SKM-1 (cell line): Measurements from ENCODE around the gene DNAJC24.

Experiments used
- DNase-seq: peaks from one replicate; lab custom pipeline; 2025; ENCODE audit not compliant: unreplicated experiment; lab: John Stamatoyannopoulos, UW

The DNAJC24 gene

GRCh38 chr11:31414338-31414737, 44.7 kb downstream of the DNAJC24 start:
- DNase-seq = no peak

- no peak for DNase-seq
Observed at GRCh38 chr11:31415435-31415834, 45.8 kb downstream of the DNAJC24 start.

GRCh38 chr11:31417357-31417756, 47.7 kb downstream of the DNAJC24 start:
- no peak for DNase-seq

DNA sequence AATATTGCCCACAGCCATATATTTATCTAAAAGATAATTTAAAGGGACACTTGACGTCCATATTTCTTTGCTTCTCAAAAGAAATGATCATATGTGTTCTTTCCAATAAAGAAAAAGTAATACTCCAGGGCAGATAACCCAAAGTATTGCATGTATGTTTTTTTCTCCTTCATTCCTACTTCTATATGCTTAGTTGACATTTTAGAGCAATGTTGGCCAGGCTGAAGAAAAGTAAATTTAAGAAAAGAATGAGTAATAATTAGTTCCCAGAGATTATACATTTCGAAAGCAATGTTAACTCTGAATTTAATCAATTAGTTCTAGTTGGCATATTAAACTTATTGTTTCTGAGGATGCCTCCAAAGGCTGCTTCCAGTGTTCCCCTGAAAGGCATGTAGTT, 48.2 kb downstream of the DNAJC24 start:
- no peak for DNase-seq

DNA sequence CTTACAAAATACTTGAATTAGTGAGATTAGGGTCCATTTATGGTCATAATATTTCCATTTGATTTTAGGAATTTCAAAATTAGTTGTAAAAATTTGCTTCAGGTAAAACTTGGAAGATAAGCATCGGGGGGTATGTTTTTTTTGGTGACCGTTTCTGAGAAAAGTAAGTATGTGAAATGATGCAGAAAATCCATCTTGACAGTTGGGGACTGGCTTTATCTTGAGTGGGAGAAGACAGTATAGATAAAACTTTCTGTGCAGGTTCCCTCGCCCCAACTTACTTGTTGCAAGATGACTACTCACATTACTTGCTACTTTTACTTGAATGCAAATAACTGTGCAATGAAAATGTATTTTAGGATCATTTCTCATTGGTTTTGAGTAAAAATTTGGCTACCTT, 49.5 kb downstream of the DNAJC24 start:
- DNase-seq = no peak

- DNase-seq = no peak
Observed at GRCh38 chr11:31419669-31420068, 50.0 kb downstream of the DNAJC24 start.

- no peak for DNase-seq
Observed at GRCh38 chr11:31421820-31422219, 52.2 kb downstream of the DNAJC24 start.

GRCh38 chr11:31422703-31423102, 53.0 kb downstream of the DNAJC24 start:
- no peak for DNase-seq

DNA sequence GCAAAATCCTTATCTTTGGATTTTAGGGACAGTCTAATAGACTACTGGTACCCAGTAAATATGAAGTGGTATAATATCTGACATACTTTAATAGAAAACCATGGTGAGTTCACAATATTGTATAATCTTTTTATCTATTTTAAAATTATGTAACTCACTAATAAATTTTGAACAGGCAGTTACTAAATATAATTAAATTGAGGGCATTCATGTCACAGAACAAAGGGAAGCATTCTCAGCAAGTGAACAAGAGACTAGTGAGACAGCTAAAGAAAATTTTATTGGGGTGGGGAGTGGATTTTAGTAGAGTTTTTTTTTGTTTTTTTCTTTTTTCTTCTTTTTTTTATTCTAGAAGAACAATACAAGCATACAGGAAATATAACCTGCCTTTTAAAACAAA, 55.0 kb downstream of the DNAJC24 start:
- no peak for DNase-seq

GRCh38 chr11:31433851-31434250, 64.2 kb downstream of the DNAJC24 start:
- DNase-seq = no peak

DNA sequence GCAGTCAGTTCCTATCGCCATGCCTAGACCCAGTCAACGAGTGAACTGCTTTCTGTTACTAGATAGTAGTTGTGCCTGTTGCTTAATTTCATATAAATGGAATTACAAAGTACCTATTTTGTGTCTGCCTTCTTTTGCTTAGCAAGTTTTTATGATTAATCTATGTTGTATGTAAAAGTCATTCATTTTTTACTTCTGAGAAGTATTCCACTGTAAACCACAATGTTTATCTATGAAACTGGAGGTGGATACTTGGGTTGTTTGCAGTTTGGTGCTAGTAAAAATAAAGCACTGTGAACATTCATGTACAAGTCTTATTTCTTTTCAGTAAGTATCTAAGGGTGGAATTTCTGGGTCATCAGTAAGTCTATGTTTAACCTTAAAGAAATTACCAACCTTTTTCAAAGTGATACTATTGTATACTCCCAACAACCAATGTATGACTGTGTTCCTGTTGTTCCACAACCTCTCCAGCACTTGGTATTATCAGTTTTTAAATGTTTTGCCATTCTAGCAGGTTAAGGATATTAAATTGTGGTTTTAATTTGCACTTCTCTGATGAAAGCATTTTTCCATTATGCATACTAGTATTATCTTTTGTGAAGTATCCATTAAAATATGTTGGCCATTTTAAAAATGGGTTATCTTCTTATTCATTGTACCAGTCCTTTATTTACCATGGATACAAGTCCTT, 68.2 kb downstream of the DNAJC24 start:
- no peak for DNase-seq

DNA sequence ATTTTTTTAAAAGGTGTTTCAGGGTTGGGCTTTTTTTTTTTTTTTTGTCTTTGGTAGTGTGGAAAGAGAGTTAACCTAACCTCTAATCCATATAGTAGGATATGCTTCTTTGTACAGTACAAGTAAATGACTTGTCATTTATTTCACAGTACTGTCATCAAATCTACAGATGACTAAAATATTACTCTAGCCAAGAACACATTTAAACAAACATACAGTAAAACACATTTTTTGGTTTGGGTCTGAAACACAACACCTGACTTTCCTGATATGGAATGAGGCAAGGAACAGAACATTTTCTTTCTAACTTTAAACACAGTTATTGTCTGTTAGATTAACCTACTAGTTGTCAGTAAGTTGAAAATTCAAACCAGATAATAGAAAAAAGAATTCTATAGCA, 71.6 kb downstream of the DNAJC24 start:
- no peak for DNase-seq

- no peak for DNase-seq
Observed at GRCh38 chr11:31442086-31442485, 72.4 kb downstream of the DNAJC24 start.

DNA sequence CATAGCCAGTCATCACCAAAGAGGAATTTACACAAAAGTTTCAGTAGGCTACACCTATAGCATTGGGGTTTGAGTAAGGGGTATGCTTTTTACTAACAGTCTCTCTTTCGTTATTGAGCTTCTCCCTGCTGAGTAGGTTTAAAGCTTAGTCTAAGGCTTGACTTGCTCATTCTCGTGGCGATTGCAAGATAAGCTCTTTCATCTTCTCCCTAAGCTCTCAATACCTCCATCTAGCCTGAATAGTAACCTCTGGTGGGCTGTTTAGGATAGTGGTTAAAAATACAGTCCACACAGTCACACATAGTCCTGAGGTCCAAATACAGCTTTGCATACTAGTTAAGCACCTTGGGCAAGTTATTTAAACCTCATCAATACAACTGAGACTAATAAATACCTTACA, 74.1 kb downstream of the DNAJC24 start:
- DNase-seq = no peak

- no peak for DNase-seq
Observed at GRCh38 chr11:31445621-31446020, 76.0 kb downstream of the DNAJC24 start.

DNA sequence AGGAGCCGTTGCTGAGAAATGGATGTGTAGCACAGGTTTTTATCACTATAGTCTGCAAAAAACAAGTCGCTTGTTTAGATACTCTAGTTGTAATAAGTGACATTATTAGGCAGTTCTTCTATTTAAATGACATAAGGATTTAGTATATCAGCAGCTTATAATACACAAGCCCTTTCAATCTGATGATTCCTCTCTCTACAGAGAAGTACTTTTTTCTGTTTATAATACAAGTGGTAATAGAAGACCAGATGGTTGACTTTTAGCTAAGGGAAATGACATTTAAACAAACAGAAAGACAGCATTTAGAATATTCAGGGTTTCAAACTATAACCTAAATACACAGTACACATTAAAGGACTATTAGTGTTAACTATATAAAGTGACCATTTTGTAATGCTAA, 79.4 kb downstream of the DNAJC24 start:
- no peak for DNase-seq

DNA sequence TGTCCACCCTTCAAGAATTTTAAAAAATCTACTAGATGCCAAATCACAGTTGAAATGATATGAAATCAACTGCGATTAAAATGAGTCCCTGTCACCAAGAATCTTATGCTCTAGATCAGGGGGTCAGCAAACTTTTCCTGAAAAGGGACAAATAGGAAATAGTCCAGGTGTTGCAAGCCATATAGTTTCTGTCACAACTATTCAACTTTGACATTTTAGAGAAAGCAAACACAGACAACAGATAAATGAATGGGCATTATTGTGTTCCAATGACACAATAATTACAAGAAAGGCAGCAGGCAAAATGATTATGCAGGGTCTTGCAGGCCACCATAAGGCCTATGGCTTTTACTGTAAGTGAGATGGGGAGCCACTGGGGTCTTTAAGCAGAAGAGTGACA, 81.2 kb downstream of the DNAJC24 start:
- DNase-seq = no peak

DNA sequence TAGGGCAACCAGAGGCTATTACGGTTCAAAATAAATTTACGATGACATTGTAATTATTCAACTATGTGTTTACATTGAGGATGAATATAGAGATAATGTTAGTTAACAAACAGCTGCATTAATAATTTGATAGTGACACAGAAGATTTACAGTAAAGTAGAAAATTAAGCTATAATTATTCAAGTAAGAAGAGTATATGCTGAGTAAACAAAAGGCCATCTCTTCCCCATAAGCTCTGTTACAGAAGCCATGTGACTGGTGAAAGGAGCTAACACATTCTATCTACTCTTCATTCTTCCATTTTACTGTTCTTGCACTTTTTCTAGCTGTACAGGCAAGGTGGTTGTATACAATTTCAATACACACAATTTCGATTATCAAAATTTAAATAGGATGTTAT, 85.5 kb downstream of the DNAJC24 start:
- DNase-seq = no peak

DNA sequence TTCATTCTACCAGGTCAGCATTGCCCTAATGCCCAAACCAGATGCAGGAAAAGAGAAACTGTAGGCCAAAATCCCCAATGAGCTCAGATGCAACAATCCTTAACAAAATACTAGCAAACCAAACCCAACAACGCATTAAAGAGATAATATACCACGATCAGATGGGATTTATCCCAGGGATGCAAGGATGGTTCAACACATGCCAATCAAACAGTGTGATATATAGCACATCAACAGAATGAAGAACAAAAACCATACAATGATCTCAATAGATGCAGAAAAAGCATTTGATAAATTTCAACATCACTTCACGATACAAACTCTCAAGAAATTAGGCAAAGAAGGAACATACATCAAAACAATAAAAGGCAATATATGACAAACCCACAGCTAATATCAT, 94.8 kb downstream of the DNAJC24 start:
- DNase-seq = no peak

GRCh38 chr11:31474083-31474482, 104.4 kb downstream of the DNAJC24 start:
- DNase-seq = no peak

DNA sequence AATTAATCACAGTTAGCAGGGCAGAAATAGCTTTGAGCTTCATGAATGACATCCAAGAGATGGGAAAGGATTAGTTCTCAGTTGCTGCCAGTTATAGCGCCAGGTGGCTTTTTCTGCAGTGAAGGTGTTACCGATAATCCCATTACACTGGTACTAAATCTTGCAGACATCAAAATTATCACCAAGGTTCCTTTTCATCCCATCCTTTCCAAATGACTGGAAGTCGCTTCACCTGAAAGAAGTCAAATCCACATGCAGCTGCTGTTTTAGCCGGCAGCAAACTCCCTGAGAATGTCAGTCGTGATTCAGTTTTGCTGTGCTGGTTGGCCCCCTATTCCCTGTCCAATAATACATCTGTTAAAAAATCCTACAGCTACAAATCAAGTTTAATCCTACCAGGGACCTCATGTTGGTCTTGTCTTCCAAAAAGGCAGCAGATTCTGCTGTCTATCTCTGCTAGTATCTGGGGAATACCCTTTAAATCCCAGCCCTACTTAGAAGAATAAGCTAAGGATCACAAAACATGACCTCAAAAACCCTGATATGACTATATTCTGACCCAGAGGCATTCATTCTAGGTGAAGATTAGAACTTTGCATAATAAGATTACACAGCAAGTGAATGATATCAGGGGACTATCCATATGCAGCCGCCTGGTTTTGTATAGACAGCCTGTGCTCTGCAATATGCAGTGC, 108.0 kb downstream of the DNAJC24 start:
- DNase-seq = no peak

GRCh38 chr11:31478223-31478590, 108.5 kb downstream of the DNAJC24 start:
- no peak for DNase-seq

- no peak for DNase-seq
Observed at GRCh38 chr11:31479066-31479465, 109.4 kb downstream of the DNAJC24 start.
